GM19468 (cell line): ENCODE measurements around the gene VTI1B.

Experiments used
- ATAC-seq: cut with Tn5 transposase; IDR thresholded peaks from one replicate; pipeline ENCODE4 v1.9.1; 2021; ENCODE audit warnings: mild to moderate bottlenecking, moderate library complexity, moderate number of reproducible peaks; ENCODE audit not compliant: unreplicated experiment; ENCODE audit errors: extremely low read depth

VTI1B gene

GRCh38 chr14:67680121-67680602, 5.7 kb upstream of the VTI1B start:
- peak; percentile 80 for ATAC-seq

GRCh38 chr14:67679006-67679405, 4.6 kb upstream of the VTI1B start:
- no peak for ATAC-seq

- ATAC-seq = no peak
Observed at GRCh38 chr14:67675219-67675582, 769 bp upstream of the VTI1B start.

- no peak for ATAC-seq
Observed at GRCh38 chr14:67674139-67674479, 323 bp downstream of the VTI1B start.

GRCh38 chr14:67673451-67673850, 981 bp downstream of the VTI1B start:
- ATAC-seq = no peak

- no peak for ATAC-seq
Observed at GRCh38 chr14:67668559-67668958, 5.9 kb downstream of the VTI1B start.

GRCh38 chr14:67666750-67667449, 7.5 kb downstream of the VTI1B start:
- ATAC-seq = peak; percentile 40

- no peak for ATAC-seq
Observed at GRCh38 chr14:67665868-67666267, 8.6 kb downstream of the VTI1B start.

- ATAC-seq = no peak
Observed at GRCh38 chr14:67663633-67664032, 10.8 kb downstream of the VTI1B start.

GRCh38 chr14:67653651-67654280, 20.7 kb downstream of the VTI1B start:
- no peak for ATAC-seq

- ATAC-seq = no peak
Observed at GRCh38 chr14:67652189-67652588, 22.2 kb downstream of the VTI1B start.

- no peak for ATAC-seq
Observed at GRCh38 chr14:67650694-67651093, 23.7 kb downstream of the VTI1B start.

GRCh38 chr14:67650151-67650550, 24.3 kb downstream of the VTI1B start:
- no peak for ATAC-seq

GRCh38 chr14:67646131-67646530, 28.3 kb downstream of the VTI1B start:
- ATAC-seq = no peak

GRCh38 chr14:67645414-67645813, 29.0 kb downstream of the VTI1B start:
- no peak for ATAC-seq

- ATAC-seq = no peak
Observed at GRCh38 chr14:67644428-67644827, 30.0 kb downstream of the VTI1B start.

- no peak for ATAC-seq
Observed at GRCh38 chr14:67643713-67644112, 30.7 kb downstream of the VTI1B start.

- ATAC-seq = no peak
Observed at GRCh38 chr14:67641902-67642749, 32.3 kb downstream of the VTI1B start.

- no peak for ATAC-seq
Observed at GRCh38 chr14:67641480-67641879, 33.0 kb downstream of the VTI1B start.

- ATAC-seq = no peak
Observed at GRCh38 chr14:67638642-67639041, 35.8 kb downstream of the VTI1B start.

GRCh38 chr14:67636361-67636919, 38.0 kb downstream of the VTI1B start:
- ATAC-seq = no peak
